MM.1S (cell line): Measurements from ENCODE around the gene ANKRD65.

Source experiments
- EZH2 ChIP-seq: fragments of 300-600 bp; sonication (generic); optimal IDR thresholded peaks from 2 replicates; pipeline ENCODE3; 2017; ENCODE audit warnings: low read depth, mild to moderate bottlenecking, antibody characterized with exemption, low read length, mixed read lengths
- EZH2phosphoT487 ChIP-seq: fragments of 300-600 bp; sonication (generic); IDR thresholded peaks from 2 replicates; pipeline ENCODE4 v1.6.1; 2018; ENCODE audit warnings: antibody characterized with exemption, low read length
- TF ChIP-seq, protein P1 (sequence below): fragments of 300-600 bp; sonication (generic); IDR thresholded peaks from 2 replicates; pipeline ENCODE4 v1.5.1; 2016; ENCODE audit warnings: antibody characterized with exemption, low read length, mixed read lengths

- TF ChIP-seq EZH2, result no peak
- TF ChIP-seq, protein P1, sequence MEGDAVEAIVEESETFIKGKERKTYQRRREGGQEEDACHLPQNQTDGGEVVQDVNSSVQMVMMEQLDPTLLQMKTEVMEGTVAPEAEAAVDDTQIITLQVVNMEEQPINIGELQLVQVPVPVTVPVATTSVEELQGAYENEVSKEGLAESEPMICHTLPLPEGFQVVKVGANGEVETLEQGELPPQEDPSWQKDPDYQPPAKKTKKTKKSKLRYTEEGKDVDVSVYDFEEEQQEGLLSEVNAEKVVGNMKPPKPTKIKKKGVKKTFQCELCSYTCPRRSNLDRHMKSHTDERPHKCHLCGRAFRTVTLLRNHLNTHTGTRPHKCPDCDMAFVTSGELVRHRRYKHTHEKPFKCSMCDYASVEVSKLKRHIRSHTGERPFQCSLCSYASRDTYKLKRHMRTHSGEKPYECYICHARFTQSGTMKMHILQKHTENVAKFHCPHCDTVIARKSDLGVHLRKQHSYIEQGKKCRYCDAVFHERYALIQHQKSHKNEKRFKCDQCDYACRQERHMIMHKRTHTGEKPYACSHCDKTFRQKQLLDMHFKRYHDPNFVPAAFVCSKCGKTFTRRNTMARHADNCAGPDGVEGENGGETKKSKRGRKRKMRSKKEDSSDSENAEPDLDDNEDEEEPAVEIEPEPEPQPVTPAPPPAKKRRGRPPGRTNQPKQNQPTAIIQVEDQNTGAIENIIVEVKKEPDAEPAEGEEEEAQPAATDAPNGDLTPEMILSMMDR, result no peak
- no peak for TF ChIP-seq EZH2phosphoT487
Observed at GRCh38 chr1:1387098-1388077, 33.7 kb downstream of the ANKRD65 start.
